HepG2 (cell line): Measurements from ENCODE around the gene PHC1. TPM values are rescaled to one million over a fixed set of nuclear protein-coding genes. Genes with fewer than 3 reads are reported as not detected.

Experiments used
- AHDC1 ChIP-seq: sonication (generic); formaldehyde crosslinking; IDR thresholded peaks from 2 replicates; pipeline ENCODE4 v1.5.1; 2020; ENCODE audit warnings: mild to moderate bottlenecking, missing genetic modification reagents, borderline replicate concordance
- JUND ChIP-seq: sonication (generic); formaldehyde crosslinking; IDR thresholded peaks from 2 replicates; pipeline ENCODE4 v1.8.0; 2022; ENCODE audit warnings: mild to moderate bottlenecking, missing genetic modification reagents
- MAFK ChIP-seq, 2 experiments: IDR thresholded peaks in 1 of 2; conservative IDR thresholded peaks in 1 of 2; 2 replicates each; pipeline ENCODE4 v1.6.1; 2011; ENCODE audit warnings: improper control_type of control experiment in 2 of 2, low read length in 2 of 2
- PAXIP1 ChIP-seq: sonication (generic); formaldehyde crosslinking; conservative IDR thresholded peaks from 2 replicates; pipeline ENCODE4 v1.4.0; 2020; ENCODE audit warnings: mild to moderate bottlenecking, missing genetic modification reagents, moderate library complexity
- STAT6 ChIP-seq: sonication (generic); formaldehyde crosslinking; IDR thresholded peaks from 2 replicates; pipeline ENCODE4 v1.4.0; 2020; ENCODE audit warnings: missing genetic modification reagents, mild to moderate bottlenecking, borderline replicate concordance
- ZNF143 ChIP-seq: sonication (generic); formaldehyde crosslinking; IDR thresholded peaks from 2 replicates; pipeline ENCODE4 v1.4.0; 2020; ENCODE audit warnings: missing genetic modification reagents
- ZNF230 ChIP-seq: sonication (generic); formaldehyde crosslinking; IDR thresholded peaks from 2 replicates; pipeline ENCODE4 v1.4.0; 2020; ENCODE audit warnings: mild to moderate bottlenecking, missing genetic modification reagents
- ZNF496 ChIP-seq: sonication (generic); formaldehyde crosslinking; IDR thresholded peaks from 2 replicates; pipeline ENCODE4 v1.8.1; 2023; ENCODE audit warnings: mild to moderate bottlenecking, moderate library complexity, missing genetic modification reagents; ENCODE audit not compliant: insufficient replicate concordance
- ZNF644 ChIP-seq: IDR thresholded peaks from 2 replicates; pipeline ENCODE4 v1.6.1; 2016; ENCODE audit warnings: low read depth
- ZSCAN30 ChIP-seq: sonication (generic); formaldehyde crosslinking; IDR thresholded peaks from 2 replicates; pipeline ENCODE4 v1.5.0; 2020; ENCODE audit warnings: mild to moderate bottlenecking, missing genetic modification reagents
- ZSCAN5A ChIP-seq: sonication (generic); formaldehyde crosslinking; IDR thresholded peaks from 2 replicates; pipeline ENCODE4 v1.8.0; 2022; ENCODE audit warnings: mild to moderate bottlenecking, missing genetic modification reagents, borderline replicate concordance
- polyA plus RNA-seq, 8 experiments: library from polyadenylated mRNA; depleted of rRNA in 3 of 8; stranded (reverse) in 7 of 8; unstranded in 1 of 8; fragments of >200 nt; fragmentation: Illumina TruSeq in 4 of 8; extraction: Trizol in 4 of 8; gene quantifications; 2 replicates each; pipeline versions ENCODE4 v1.2.1 to v1.2.3, GENCODE V29; 2011 to 2016; ENCODE audit warnings: low read depth in 4 of 8, missing spikeins in 1 of 8, mixed read lengths in 1 of 8; ENCODE audit not compliant: insufficient read depth in 1 of 8
- total RNA-seq, 5 experiments: library from RNA; depleted of rRNA; stranded (reverse); fragments of >200 nt; fragmentation: Illumina TruSeq; extraction: Trizol; gene quantifications; 2 replicates each; pipeline ENCODE4 v1.2.3, GENCODE V29; 2016; ENCODE audit warnings: low read depth in 1 of 5

The PHC1 gene
- total and polyA plus RNA-seq, 2 of the 13 experiments (the other 11 are each of a cell fraction or from before 2014, with no cell fraction given): 9.4 to 35.0 TPM

- TF ChIP-seq PAXIP1: peak; percentile 68
- 0 out of 2 replicates have a peak, but pooled peaks have one; percentile 6 for TF ChIP-seq ZNF644
- 0 out of 2 replicates have a peak, but pooled peaks have one; percentile 10 for TF ChIP-seq AHDC1 (CRISPR knock-in tag)
- no peak for TF ChIP-seq MAFK (conservative IDR thresholded peaks at IDR 0.05 in 1 of 2, IDR thresholded peaks at IDR 0.05 in 1 of 2; ENCODE audit: low read length in 2 of 2)
- TF ChIP-seq JUND (CRISPR knock-in tag): no peak
- no peak; the same call in 1 of the 2 replicates for TF ChIP-seq STAT6 (CRISPR knock-in tag)
- TF ChIP-seq ZNF230 (CRISPR knock-in tag): peak; percentile 80; the same call in 1 of the 2 replicates
- no peak for TF ChIP-seq ZSCAN30 (CRISPR knock-in tag)
- TF ChIP-seq ZSCAN5A: peak; percentile 20; the same call in 1 of the 2 replicates
- TF ChIP-seq ZNF496 (CRISPR knock-in tag): no peak
- peak; percentile 99 for TF ChIP-seq ZNF143 (CRISPR knock-in tag)
Measured at GRCh38 chr12:8949342-8950220, 35.3 kb downstream of the PHC1 start, which contains the start of gene M6PR (continued).
